Caco-2 (cell line): Measurements from ENCODE around the gene ZNF805. TPM values are rescaled to one million over a fixed set of nuclear protein-coding genes. Genes with fewer than 3 reads are reported as not detected.

ENCODE experiments used
- Bru-seq: library from RNA; stranded (reverse); fragments of 400-500 nt; gene quantifications from one replicate; lab custom pipeline; 2021; lab: Mats Ljungman, UMichigan
- BruChase-seq, 2 experiments: library from RNA; stranded (reverse); fragments of 400-500 nt; gene quantifications; one replicate each; lab custom pipeline; 2021; lab: Mats Ljungman, UMichigan
- BruUV-seq: library from RNA; stranded (reverse); fragments of 400-500 nt; replicated peaks from 2 replicates; lab custom pipeline; 2021; lab: Mats Ljungman, UMichigan
- CTCF ChIA-PET: fragments of 300-600 bp; sonication (Branson Sonifier 250); formaldehyde crosslinking; loops from one replicate; lab custom pipeline; 2022; ENCODE audit warnings: antibody characterized with exemption; lab: Charles Lee
- POLR2A ChIA-PET: fragments of 300-600 bp; sonication (Branson Sonifier 250); formaldehyde crosslinking; loops from one replicate; lab custom pipeline; 2022; ENCODE audit warnings: antibody characterized with exemption; lab: Charles Lee
- DNase-seq, 2 experiments: peaks; one replicate each; pipeline versions ENCODE4 v3.0.0 to v3.0.0-alpha.2; 2020 to 2022
- H3K27me3 ChIP-seq: replicated peaks from 2 replicates; pipeline ENCODE4 v1.6.0; 2011; ENCODE audit warnings: low read length; ENCODE audit not compliant: control insufficient read depth, insufficient read depth
- H3K36me3 ChIP-seq: 2 replicates; pipeline ENCODE4 v1.5.1; 2011; ENCODE audit warnings: low read length; ENCODE audit not compliant: control insufficient read depth, insufficient read depth
- H3K4me1 ChIP-seq: fragments of 250-450 bp; sonication (Bioruptor Pico); 2 replicates; pipeline ENCODE4 v1.5.1; 2020; ENCODE audit warnings: mild to moderate bottlenecking
- H3K4me3 ChIP-seq: 2 replicates; pipeline ENCODE4 v1.5.1; 2011; ENCODE audit warnings: low read depth, mild to moderate bottlenecking, control low read depth, low read length
- H3K9me3 ChIP-seq: fragments of 250-450 bp; sonication (Bioruptor Pico); 2 replicates; pipeline ENCODE4 v1.5.1; 2020; ENCODE audit warnings: mild to moderate bottlenecking, moderate library complexity
- H3K27ac Mint-ChIP-seq: one replicate; pipeline ENCODE4 v1.8.0; 2022; ENCODE audit warnings: mixed read lengths; ENCODE audit not compliant: unreplicated experiment
- H3K27me3 Mint-ChIP-seq: one replicate; pipeline ENCODE4 v1.8.0; 2022; ENCODE audit warnings: mixed read lengths; ENCODE audit not compliant: insufficient read depth, unreplicated experiment
- H3K36me3 Mint-ChIP-seq: one replicate; pipeline ENCODE4 v1.8.0; 2022; ENCODE audit warnings: mild to moderate bottlenecking, mixed read lengths; ENCODE audit not compliant: insufficient read depth, unreplicated experiment
- H3K4me1 Mint-ChIP-seq: one replicate; pipeline ENCODE4 v1.8.0; 2022; ENCODE audit warnings: low read depth, mixed read lengths; ENCODE audit not compliant: unreplicated experiment
- H3K4me3 Mint-ChIP-seq: one replicate; pipeline ENCODE4 v1.8.0; 2022; ENCODE audit warnings: mild to moderate bottlenecking, moderate library complexity, mixed read lengths; ENCODE audit not compliant: unreplicated experiment
- H3K9me3 Mint-ChIP-seq: one replicate; pipeline ENCODE4 v1.8.0; 2022; ENCODE audit warnings: mixed read lengths; ENCODE audit not compliant: unreplicated experiment
- CTCF ChIP-seq, 2 experiments: fragments of 200-600 bp in 1 of 2; IDR thresholded peaks; 1 replicate in 1 of 2; 2 replicates in 1 of 2; pipeline versions ENCODE4 v1.5.1 to v1.8.0; 2011 to 2022; ENCODE audit warnings: antibody characterized with exemption in 1 of 2, control low read depth in 1 of 2, inconsistent platforms in 1 of 2, low read depth in 1 of 2, low read length in 1 of 2, mild to moderate bottlenecking in 1 of 2, moderate library complexity in 1 of 2; ENCODE audit not compliant: insufficient read depth in 1 of 2, severe bottlenecking in 1 of 2, unreplicated experiment in 1 of 2
- intact Hi-C: fragments of 100-400 bp; cut with micrococcal nuclease; formaldehyde crosslinking; loops from one replicate; pipeline ENCODE4 v1.10.0; 2022; ENCODE audit not compliant: unreplicated experiment
- long read RNA-seq: library from polyadenylated mRNA; stranded (forward); transcript quantifications from one replicate; pipeline ENCODE4 v2.0.0, GENCODE V29; 2022
- total RNA-seq: library from RNA; stranded (reverse); gene quantifications from 2 replicates; pipeline ENCODE4 v1.2.3, GENCODE V29; 2022

ZNF805 gene
- total RNA-seq (13.6 and 13.8 TPM in 2 replicates), Bru-seq, nascent RNA (percentile 81 among the genes with signal in this experiment), BruChase-seq, experiment 1, labeled RNA remaining after a 2-hour chase (percentile 84 among the genes with signal in this experiment), BruChase-seq, experiment 2, labeled RNA remaining after a 6-hour chase (percentile 71 among the genes with signal in this experiment)
- long read RNA-seq, partial matches to known transcripts = 0 of 2 reads
- long read RNA-seq, other reads (novel, unspliced or antisense) = 0 of 2 reads

GRCh38 chr19:57240311-57241090 is at the start of gene ZNF805:
TSS of gene ZNF805 (plus strand) at chr19:57240632. CDS start at chr19:57240892, 260 bp downstream.
- Histone ChIP-seq H3K36me3 (no peaks in the 10 kb centered on the region; the same call in 1 of the 2 replicates), H3K4me3 (peak within 1 kb of the TSS; percentile 77), H3K4me1 (peaks cover 7% of the 10 kb centered on the region; the same call in 1 of the 2 replicates), H3K27me3 (no peaks in the 10 kb centered on the region), H3K9me3 (no peaks in the 10 kb centered on the region)
- ChIA-PET CTCF (interaction anchor here (0.6 kb wide), 1 partner anchor 12 kb away, joined by 3 read pairs; no protein-coding TSS in a partner anchor), POLR2A (interaction anchor here (1.0 kb wide), 2 partner anchors 33 to 1122 kb away, joined by 3 to 4 read pairs; partner anchors contain the start of gene ZNF497)
- Mint-ChIP-seq H3K9me3 (no peaks in the 10 kb centered on the region), H3K4me3 (peak within 1 kb of the TSS; percentile 75), H3K4me1 (no peaks in the 10 kb centered on the region), H3K36me3 (peaks cover 24% of the 10 kb centered on the region), H3K27ac (peak within 1 kb of the TSS; percentile 90), H3K27me3 (no peaks in the 10 kb centered on the region)
- DNase-seq = peak; percentile 96 to 97
- BruUV-seq = TSS peak; percentile 51
- no peak for TF ChIP-seq CTCF (IDR thresholded peaks at IDR 0.05; ENCODE audit: insufficient read depth in 1 of 2, low read depth in 1 of 2, low read length in 1 of 2, severe bottlenecking in 1 of 2, unreplicated experiment in 1 of 2)
- intact Hi-C loops = loop anchor here (1.0 kb wide), 2 partner anchors 40 to 123 kb away; partner anchors contain the start of genes TRAPPC2B, ZNF460 and ZNF547

GRCh38 chr19:57191141-57192076 is 49.0 kb upstream of the ZNF805 start, which contains the start of gene ZNF264:
TSS of gene ZNF264 (plus strand) at chr19:57191500. CDS start at chr19:57191914, 414 bp downstream.
- Mint-ChIP-seq H3K27me3 (no peaks in the 10 kb centered on the region), H3K27ac (peak within 1 kb of the TSS; percentile 98), H3K36me3 (peaks cover 55% of the 10 kb centered on the region), H3K4me1 (no peaks in the 10 kb centered on the region), H3K4me3 (peak within 1 kb of the TSS; percentile 95), H3K9me3 (peaks cover 39% of the 10 kb centered on the region)
- 0 out of 2 replicates have a peak, but pooled peaks cover 10% of the 10 kb centered on the region for H3K4me1 ChIP-seq
- no peaks in the 10 kb centered on the region for H3K27me3 ChIP-seq
- H3K9me3 ChIP-seq = peaks cover 13% of the 10 kb centered on the region
- peak; percentile 86 to 90 for DNase-seq
- peak within 1 kb of the TSS; percentile 96 for H3K4me3 ChIP-seq
- intact Hi-C loops = loop anchor here (2.0 kb wide), 1 partner anchor 89 kb away; the partner anchor contains the start of gene ZNF460
- peak in 1 of 2 experiments; percentile 34 for TF ChIP-seq CTCF (IDR thresholded peaks at IDR 0.05; ENCODE audit: insufficient read depth in 1 of 2, low read depth in 1 of 2, low read length in 1 of 2, severe bottlenecking in 1 of 2, unreplicated experiment in 1 of 2)
- no TSS peak for BruUV-seq
- POLR2A ChIA-PET = interaction anchor here (0.7 kb wide), 1 partner anchor 725 kb away, joined by 3 read pairs; the partner anchor contains the start of gene ZNF417
- peaks cover 11% of the 10 kb centered on the region for H3K36me3 ChIP-seq
- CTCF ChIA-PET = no interaction called here
